ENCODE data around the gene NOXO1. TPM values are rescaled to one million over a fixed set of nuclear protein-coding genes. Genes with fewer than 3 reads are reported as not detected.

Gene NOXO1
- total and polyA plus RNA-seq, 9 of the 15 experiments (the other 6 are each of a cell fraction or from before 2014, with no cell fraction given) = not detected

GRCh38 chr16:1940273-1941161 is 40.8 kb downstream of the NOXO1 start:
- H3K27me3 ChIP-seq (ENCODE audit: control insufficient read depth in 2 of 2, insufficient read depth in 2 of 2, low read length in 2 of 2) = no peaks in the 10 kb centered on the region
- peak overlapping the region in 1 of 2 experiments; percentile 91; a peak in 2 of 4 replicates for H3K9ac ChIP-seq (ENCODE audit: insufficient read depth in 1 of 2, low read depth in 2 of 2, low read length in 2 of 2)
- H3K9me3 ChIP-seq (replicated peaks; ENCODE audit: control insufficient read depth, insufficient read depth, low read depth, low read length) = no peaks in the 10 kb centered on the region
- H3K27ac ChIP-seq (ENCODE audit: extremely low read depth, low read depth, low read length) = no peak overlapping the region
- H3K9me1 ChIP-seq (ENCODE audit: control insufficient read depth, insufficient read depth, low read length) = peaks cover 8% of the 10 kb centered on the region
- H3K79me2 ChIP-seq (ENCODE audit: control insufficient read depth, insufficient read depth, low read length) = peaks cover 20% of the 10 kb centered on the region
- H3K36me3 ChIP-seq (ENCODE audit: control insufficient read depth, insufficient read depth, low read length) = peaks cover 37% of the 10 kb centered on the region; the same call in 2 of the 3 replicates
- no peak overlapping the region for H3K4me3 ChIP-seq
- peaks cover 27 to 60% of the 10 kb centered on the region in 2 experiments for H3K4me1 ChIP-seq (replicated peaks in 1 of 2; ENCODE audit: control insufficient read depth in 2 of 2, insufficient read depth in 2 of 2, low read length in 2 of 2)
- 91% methylated on average over 22 of the region's 23 CpGs for WGBS (ENCODE audit: insufficient coverage, low coverage, missing lambda C conversion rate)
- FAIRE-seq (no peak), ATAC-seq (no peak), DNase-seq (ENCODE audit: extremely low read depth in 1 of 4, low spot score in 3 of 4) (no peak)
- CTCF ChIA-PET (ENCODE audit: low intra/inter-chr PET ratio) = no interaction called here
- in situ Hi-C loops (cut with MboI) (no loop called here), intact Hi-C loops (cut with micrococcal nuclease) (no loop called here)
- POLR2A ChIA-PET = interaction anchor here (0.6 to 1.6 kb wide), 8 partner anchors 8 to 333 kb away, joined by 3 to 7 read pairs (median 3); partner anchors contain the start of gene RPS2
- H3K4me2 ChIP-seq (ENCODE audit: insufficient read depth, low read length) = no peak overlapping the region
- TF ChIP-seq POLR2AphosphoS2 (IDR thresholded peaks at IDR 0.05; ENCODE audit: low read length) = no peak
- TF ChIP-seq TEAD2 (tag; IDR thresholded peaks at IDR 0.05) = no peak
- no peak for TF ChIP-seq BRF2 (IDR thresholded peaks at IDR 0.05; ENCODE audit: borderline replicate concordance, insufficient read depth, insufficient read length)
- no peak for TF ChIP-seq U2AF1 (optimal IDR thresholded peaks at IDR 0.05; ENCODE audit: low read depth, low read length)
- no peak for TF ChIP-seq RBM17 (IDR thresholded peaks at IDR 0.05; ENCODE audit: borderline replicate concordance, low read depth, low read length)
- no peak for TF ChIP-seq ZHX1 (conservative IDR thresholded peaks at IDR 0.05; ENCODE audit: low read length)
- TF ChIP-seq ARID3B (CRISPR knock-in tag; IDR thresholded peaks at IDR 0.05; ENCODE audit: borderline replicate concordance) = no peak
- TF ChIP-seq KDM5B (IDR thresholded peaks at IDR 0.05; ENCODE audit: insufficient replicate concordance, low read depth, low read length) = no peak
- no peak for TF ChIP-seq ESRRB (CRISPR knock-in tag; IDR thresholded peaks at IDR 0.05; ENCODE audit: borderline replicate concordance)
- TF ChIP-seq POU5F1 (IDR thresholded peaks at IDR 0.05; ENCODE audit: borderline replicate concordance, low read depth, low read length, partially characterized antibody) = no peak
- TF ChIP-seq CAMTA2 (CRISPR knock-in tag; conservative IDR thresholded peaks at IDR 0.05) = no peak
- no peak overlapping the region for H2AFZ ChIP-seq (ENCODE audit: low read depth, low read length)
- peaks cover 7% of the 10 kb centered on the region for H4K20me1 ChIP-seq (replicated peaks; ENCODE audit: control insufficient read depth, insufficient read depth, low read length)
- BruUV-seq (replicated peaks) = no TSS peak

All from K562 (cell line).